OCI-M2 (cell line): ENCODE data around the gene PHACTR2.
"Not testable (repeated sequence)": the region's sequence is repeated elsewhere in the genome, so short reads cannot be mapped to it uniquely, and the experiment has no call there.

Experiments used
- DNase-seq: peaks from one replicate; lab custom pipeline; 2025; ENCODE audit not compliant: unreplicated experiment; lab: John Stamatoyannopoulos, UW

The PHACTR2 gene

DNA sequence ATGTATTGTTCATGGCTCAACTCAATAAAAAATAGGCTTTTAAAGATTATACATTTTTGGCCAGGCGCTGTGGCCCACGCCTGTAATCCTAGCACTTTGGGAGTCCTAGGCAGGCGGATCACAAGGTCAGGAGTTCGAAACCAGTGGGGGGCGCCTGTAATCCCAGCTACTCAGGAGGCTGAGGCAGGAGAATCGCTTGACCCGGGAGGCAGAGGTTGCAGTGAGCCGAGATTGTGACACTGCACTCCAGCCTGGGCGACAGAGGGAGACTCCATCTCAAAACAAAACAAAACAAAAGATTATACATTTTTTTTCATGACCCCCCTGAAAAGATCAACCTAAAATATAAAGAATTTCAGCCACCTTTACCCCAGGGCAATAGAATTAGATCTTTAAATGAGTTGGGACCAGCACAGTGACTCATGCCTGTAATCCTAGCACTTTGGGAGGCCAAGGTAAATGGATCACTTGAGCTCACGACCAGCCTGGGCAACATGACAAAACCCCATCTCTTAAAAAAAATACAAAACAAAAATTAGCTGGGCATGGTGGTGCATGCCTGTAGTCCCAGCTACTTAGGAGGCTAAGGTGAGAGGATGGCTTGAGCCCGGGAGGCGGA lies 60.4 kb downstream of the PHACTR2 start:
- not testable (repeated sequence) for DNase-seq

DNA sequence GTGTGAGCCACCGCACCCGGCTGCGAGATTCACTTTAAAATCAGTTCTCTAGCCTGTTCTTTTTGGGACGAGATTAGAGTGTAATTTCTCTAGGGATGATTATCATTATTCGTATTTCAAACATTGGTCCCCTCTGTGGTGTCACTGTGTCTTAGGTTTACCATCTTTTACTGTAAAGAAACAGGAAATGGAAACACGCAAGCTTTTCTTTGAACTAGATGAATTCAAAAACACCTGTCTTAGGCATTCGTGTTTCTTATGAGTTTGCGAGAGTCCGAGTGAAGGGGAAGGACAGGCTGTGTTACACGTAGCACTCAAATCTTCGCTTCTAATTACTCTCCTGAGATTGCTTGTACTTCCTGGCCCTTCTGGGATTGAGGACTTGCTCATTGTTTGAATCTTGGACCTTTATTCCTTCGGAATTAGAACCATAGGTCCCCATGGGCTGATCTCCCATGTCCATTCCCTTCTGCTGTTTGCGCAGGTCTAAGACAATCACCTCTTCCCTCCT lies 61.6 kb downstream of the PHACTR2 start:
- no peak for DNase-seq

DNA sequence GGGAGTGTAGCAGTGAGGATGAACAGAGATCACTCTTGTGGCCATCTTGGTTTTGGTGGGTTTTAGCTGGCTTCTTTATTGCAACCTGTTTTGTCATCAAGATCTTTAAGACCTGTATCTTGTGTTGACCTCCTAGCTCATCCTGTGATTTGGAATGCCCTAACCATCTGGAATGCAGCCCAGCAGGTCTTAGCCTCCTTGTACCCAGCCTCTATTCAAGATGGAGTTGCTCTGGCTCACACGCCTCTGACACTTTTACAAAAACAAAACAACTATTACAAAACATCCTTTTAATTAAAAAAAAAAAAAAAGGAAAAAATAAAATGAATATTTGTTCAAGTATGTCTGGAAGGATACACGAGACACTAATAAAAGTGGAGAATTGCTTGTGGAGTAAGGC lies 62.4 kb downstream of the PHACTR2 start:
- DNase-seq = no peak

DNA sequence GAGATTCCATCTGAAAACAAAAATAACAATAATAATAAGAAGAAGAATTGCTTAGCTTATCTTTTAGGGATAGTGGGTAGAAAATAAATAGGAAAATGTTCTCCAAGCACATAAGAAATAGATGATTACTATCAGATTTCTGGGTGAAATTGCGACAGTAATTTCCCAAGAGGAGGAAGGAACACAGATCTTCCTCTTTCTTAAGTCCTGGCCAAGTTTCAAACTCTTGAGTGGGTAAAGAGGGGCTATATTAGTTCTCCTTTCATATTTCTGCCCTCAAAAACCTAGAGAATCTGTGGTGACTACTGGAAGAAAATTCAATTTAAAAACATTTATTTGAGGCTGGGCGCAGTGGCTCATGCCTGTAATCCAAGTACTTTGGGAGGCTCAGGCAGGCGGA lies 63.7 kb downstream of the PHACTR2 start:
- DNase-seq = no peak

DNA sequence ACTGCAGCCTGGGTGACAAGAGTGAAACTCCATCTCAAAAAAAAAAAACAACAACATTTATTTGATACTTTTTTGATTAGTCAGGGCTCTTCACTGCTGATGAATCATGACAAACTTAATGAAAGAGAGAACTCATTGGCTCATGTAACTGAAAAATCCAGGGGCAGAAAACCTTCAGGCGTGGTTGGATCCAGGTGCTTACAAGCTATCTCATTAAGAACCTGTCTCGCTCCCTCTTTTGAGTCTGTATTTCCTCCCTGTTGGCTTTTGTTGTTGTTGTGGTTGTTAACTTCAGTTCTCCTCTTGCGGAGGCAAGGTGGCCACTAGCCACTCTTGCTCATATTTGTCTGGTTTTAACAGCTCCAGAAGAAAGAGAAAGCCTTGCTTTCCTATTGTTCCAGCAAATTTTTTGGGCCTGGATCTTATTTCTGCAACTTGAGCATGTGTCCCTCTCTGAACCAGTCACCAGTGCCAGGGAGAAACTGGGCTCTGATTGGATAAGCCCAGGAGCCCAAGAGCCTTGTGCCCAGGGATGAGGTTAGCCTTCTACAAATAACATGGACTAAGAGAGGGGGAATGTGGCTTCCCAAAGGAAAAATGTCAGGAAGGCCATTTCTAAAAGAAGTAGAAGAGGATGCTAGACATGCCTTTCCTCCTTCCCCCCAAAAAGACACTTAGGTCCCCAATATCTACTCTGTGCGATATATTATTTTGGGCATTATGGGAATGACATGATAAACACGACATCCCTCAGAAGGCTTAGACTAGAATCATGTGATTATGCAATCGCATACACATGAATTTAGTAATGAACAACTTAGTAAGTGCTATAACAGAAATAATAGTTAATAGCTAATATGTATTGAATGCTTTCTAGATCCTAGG lies 64.5 kb downstream of the PHACTR2 start:
- DNase-seq = no peak

DNA sequence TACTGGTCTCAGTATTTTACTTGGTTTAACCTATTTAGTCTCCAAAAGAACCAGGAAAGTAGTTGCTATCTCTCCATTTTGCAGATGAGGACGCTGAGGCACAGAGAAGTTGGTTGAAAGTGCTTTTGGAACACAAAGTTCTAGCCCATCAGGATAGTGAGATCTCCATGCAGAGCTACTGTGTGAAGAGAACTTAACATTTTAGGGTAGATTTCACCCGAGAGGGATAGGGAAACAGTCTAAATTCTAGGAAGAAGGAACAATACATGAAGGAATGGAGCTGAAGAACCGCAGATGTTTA lies 65.1 kb downstream of the PHACTR2 start:
- no peak for DNase-seq

DNA sequence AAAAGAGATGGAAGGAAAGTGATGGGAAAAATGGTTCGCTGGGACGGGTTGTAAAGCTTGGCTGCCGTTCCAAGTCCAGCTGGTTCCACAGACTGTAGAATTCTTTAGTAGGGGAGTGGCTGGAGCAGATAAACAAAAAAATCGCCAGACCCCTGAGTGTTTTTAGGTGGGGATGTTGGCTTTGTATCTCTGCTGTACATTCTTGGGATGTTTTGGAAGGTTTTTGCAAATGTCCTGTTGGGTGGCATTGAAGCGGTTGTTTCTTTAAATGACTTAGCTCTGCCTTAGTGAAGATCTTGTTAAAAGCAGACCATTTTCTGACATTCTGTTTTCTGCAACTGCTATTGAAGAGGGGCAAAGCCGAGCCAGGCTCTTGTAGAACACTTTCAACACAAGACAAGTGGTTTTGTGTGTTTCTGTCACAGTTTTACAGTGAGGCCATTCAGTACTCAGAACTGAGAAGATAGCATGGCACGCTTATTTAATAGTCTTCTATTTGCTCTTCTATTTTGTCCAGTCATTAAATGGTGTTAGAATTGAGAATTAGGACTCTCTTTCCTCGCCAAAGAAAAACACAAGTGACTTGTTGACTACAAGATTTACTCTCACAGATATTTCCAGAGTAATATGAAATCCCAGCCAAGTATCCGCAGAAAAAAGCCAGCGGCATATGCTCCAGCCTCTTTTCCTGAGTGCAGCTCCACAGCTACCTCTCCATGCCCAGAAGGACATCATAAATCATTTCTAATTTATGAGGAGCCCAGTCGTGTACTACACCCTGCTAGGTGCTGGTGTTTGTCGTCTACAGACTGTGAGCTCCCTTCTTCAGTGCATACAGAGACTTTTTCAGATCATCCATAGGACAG lies 65.8 kb downstream of the PHACTR2 start:
- DNase-seq = no peak

DNA sequence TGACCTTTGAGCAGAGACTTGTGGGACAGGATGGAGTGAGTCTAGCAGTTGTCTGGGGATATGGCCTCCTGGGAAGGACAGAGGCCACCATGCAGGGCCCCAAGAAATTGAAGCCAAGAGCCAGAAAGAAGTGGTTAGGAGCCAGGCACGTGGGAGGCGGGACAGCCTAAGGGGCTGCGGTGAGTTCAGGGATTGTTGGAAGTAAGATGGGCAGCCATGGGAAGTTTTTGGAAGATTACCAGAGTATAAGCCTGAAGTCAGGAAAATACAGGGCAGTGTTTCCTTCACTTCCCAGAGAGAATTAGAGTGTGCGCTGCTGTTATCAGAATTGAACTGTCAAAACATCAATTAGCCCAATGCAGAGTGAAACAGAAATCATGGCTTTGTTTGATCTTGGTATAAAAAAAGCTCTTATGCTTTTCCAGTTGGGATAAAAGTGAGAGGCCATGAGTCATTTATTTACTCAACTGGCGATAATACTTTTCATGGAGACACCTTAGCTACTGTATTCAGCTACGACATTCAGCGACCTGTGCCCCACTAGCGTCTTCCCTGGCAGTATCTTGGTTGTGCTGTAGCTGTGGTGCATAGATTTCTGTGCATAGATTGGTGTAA lies 66.9 kb downstream of the PHACTR2 start:
- DNase-seq = no peak

DNA sequence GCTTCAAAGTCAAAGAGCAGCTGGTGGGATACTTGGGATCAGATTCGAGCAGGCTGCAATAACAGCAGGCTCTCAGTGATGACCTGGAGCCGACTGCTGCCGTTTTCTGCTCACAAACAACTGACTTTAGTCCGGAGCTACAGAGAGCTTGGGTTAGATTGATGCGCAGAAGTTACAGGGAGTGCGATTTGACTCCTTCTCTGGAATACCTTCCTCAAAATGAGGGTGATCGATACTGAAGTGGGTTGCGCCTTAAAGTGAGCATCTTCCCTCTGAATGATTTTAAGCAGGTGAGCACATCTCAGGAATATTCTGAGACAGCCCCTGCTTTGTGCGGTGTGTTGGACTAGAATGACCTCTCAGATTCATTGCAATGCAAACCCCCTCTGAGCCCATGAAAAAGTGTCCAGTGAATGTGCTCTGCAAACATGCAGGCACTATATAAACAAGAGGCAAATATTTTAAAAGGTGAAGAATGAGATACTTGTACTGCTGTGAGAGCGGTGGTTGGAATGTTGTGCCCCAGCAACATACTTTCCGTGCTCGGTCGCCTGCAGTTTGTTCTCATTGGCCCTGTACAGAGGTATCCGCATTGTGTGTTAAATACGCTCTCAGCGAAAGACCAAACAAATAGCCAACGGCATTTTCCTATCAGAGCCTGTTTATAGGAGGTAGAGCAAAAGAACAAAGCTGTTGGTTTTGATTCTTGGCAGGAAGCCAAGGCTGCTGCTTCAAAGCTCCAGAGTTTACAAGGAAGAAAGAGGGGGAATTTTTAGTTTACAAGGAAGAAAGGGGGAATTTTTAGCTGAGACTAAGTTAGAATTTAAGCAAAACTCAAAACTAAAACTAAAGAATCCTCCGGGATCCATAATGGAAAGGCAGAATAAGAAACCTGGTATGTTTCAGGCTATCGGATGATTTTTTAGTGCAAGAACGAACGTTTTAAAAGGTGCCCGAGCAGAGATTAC lies 67.7 kb downstream of the PHACTR2 start:
- DNase-seq = no peak

DNA sequence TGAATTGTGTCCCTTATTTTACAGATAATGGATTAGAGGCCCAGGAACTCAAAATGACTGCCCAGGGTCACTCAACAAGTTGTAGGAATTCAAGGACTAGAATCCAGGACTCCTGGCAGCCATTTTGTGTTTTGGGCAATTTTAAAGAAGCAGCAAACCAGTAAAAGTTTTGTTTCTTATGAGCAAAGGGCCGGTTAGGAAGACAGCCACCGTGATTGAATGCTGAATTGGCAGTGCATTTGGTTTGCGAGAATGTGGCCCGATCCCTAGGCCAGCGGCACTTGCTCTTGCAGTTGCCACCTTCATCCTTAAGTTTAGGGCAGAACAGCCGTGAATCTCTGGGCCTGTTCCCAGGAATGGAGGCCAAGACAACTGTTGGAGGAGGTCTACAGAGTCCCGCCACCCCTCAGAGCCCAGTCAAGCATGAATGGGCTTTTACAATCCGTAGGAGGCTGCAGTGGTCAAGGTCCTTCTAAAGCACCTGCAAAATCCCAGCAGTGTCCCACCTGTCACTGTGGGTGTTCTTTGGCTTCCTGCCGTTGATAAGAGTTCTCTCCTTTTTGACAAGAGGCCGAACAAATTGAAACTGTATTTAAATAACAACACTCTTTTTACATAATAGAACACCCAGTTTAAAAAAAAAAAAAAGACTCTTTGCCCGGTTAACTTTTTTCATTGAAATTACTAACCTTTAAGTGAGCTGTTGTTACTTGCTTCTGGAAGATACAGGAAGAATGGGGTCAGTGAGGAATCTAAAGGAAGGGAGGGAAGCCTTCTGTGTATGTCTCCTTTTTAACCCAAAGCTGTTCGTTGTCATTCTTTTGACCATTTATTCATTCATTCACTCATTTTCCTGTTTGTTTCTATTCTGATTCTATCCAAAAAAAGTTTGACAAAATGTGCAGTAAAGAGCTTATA lies 68.7 kb downstream of the PHACTR2 start:
- DNase-seq = no peak

DNA sequence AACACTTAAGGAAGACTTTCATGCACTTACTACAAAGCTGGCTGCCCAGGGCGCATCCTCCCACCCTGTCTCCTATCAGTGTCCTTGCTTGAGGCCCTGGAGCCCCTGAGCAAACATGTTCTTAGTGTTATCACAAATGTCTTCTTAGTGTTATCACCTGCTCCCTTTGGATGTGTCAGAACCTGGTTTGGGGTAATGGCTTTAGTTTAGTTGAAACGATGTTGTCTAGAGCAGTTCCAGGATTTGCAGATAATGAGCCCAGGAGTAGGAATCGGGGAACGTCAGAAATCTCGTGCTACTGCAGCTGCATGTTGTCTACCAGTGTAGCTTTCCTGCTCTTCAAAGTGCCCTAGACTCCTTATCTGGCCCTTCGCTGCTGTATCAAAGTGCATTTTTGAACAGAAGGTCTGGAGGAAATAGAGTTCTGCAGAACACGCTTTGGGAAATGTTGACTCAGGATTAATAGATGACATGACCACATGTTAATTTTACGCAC lies 69.6 kb downstream of the PHACTR2 start:
- DNase-seq = no peak

DNA sequence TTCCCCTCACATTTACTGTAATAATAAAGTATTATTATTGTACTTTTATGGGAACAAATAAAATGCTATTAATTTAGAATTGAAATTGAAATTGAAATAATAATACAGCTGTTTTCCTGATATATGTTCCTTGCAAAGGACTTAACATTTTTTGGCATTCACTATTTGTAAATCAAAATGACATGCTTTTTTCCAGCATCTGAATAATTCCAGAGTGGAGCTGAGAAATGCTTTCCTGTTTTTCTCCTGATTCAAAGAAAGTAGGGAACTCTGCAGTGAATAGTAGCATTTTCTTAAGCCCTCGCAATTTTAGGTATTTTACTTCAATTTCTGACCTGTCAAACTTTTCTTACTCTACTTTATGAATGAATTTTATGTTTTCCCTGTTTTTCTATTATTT lies 72.1 kb downstream of the PHACTR2 start:
- DNase-seq = no peak

DNA sequence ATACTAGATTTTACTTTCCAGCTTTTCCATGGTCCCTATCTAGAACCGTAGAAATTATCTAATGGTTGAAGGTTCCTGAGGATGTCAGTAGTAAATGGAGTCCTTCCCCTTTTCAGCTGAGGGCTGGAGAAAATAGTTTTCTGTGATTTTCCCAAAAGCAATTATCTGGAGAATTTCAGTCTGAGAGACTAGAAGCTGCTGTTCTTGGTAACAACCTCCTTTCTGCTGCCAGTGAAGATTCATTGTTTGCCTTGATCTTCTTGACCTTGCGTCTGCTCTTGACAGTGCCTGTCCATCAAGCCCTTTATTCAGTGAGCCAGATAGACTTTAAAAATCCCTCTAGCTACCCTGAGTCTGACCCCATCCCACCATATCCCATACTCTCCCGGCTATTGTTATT lies 73.1 kb downstream of the PHACTR2 start:
- no peak for DNase-seq

DNA sequence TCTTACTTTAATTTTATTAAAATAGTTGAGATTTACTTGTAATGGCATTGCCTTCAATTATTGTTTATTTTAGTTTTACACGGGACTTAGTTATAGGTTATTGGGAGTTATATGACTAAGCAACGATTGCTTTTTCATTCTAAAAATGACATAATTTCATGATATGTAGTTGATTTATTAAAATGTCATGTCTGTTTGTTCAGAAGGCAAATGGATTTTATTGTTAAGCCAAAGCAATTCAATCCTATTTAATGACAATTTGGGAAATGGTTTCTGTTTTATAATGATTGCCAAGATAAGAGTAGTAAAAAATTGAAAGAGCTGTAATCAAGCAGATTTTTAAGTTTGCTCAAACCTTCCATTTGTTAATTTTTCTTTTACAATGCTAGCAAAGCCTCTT lies 74.7 kb downstream of the PHACTR2 start:
- DNase-seq = no peak

DNA sequence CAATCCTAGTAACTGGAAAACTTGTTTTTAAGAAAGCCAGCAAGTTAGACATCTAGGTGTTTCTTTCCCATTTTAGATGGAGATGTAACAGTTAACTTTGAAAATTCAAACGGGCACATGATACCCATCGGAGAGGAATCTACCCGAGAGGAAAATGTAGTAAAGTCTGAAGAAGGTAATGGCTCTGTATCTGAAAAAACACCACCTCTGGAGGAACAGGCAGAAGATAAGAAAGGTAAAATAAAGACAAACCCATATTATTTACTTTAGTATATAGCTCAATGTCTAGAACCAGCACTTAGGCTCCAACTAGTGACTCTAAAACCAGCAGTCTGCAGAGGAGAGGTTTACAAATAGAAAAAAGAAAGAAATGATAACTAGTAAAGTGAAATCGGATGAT lies 75.9 kb downstream of the PHACTR2 start:
- DNase-seq = no peak

DNA sequence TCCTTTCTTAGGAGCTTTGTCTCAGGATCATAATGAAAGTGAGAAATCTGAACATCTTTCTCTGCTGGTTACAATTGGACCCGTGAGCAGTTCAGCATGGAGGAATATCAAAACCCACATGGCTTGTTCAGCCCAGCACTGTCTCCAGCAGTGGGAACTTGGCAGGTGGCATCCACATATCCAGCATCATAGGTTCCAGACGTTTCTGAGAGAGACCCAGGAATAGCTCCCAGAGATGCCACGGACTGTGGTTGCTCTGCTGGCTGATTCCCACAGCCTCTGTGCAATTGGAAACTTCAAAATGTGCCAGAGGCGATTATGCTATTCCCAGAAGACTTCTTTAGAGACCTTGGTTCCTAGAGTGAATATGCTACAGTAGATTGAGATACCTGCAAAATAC lies 76.4 kb downstream of the PHACTR2 start:
- DNase-seq = no peak

DNA sequence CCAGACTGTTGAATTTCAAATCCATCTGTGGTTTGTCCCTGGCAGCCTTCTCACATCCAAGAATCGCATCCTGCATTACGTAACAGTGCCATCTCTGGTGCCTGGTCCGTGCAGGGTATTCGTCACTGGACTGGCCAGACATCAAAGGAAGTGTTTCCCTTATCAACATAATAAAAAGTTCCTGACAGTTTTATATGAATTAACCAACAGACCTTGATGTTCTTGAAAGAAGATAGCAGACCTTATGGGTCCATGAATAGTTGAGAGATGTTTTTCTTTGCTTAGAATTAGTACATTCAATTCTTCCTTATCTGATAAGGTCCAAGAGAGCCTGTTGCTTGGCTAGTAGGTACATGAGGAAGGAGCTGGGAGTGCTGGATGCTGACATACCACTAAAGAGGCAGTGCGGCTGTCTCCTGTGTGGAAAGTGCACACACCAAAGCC lies 77.6 kb downstream of the PHACTR2 start:
- no peak for DNase-seq

DNA sequence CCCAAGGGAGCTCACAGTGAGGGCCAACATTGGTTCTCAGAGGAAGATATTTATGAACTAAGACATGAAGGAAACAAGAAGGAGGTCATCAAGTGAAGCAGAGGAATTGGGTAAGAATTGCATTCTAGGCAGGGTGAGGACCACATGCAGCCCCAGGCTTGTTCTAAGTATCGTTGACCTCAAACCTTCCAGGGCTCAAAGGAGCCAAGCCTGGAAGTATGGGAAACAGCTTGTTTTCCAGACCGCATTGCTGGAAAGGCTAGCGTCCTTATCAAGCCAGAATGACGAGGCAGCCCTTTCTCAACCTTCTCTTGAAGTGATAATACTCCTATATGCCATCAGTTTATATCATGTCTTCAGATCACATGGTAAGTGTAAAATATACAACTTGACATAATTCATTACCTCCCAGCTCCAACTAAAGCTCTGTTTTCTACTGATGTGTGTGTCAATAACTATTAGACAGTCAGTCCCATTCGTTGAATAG lies 79.6 kb downstream of the PHACTR2 start:
- DNase-seq = no peak

DNA sequence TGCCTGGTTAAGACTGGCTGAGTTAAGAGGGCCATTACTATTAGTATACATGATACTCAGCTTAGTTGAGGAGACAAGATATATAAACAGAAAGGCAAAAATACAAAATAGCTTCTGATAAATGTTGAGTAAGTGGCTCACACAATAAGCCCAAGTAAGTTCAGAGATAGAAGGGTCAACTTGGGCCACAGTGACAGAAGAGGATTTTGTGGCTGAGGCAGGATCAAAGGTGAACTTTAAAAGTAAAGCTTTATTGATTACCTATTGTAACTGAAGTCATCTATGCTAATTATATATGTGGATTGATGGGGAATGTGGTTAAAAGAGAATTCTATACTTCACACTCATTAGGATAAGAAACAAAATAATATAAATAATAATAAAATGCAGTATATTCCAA lies 80.8 kb downstream of the PHACTR2 start:
- DNase-seq = no peak
